T-helper 1 cell treated with Interleukin-12 subunit alpha and Interleukin-12 subunit beta and Interleukin-4 antibody, amounts not matched to agents 30 ng/mL and 1 ng/mL, for 36 hours (primary cell): Measurements from ENCODE around the gene C17orf50. TPM values are rescaled to one million over a fixed set of nuclear protein-coding genes. Genes with fewer than 3 reads are reported as not detected.

Experiments
- intact Hi-C: fragments of 100-400 bp; cut with micrococcal nuclease; formaldehyde crosslinking; loops from one replicate; pipeline ENCODE4 v1.15.1; 2024
- total RNA-seq: library from RNA; stranded (reverse); gene quantifications from 2 replicates; pipeline ENCODE4 v1.2.3, GENCODE V29; 2022

C17orf50 gene
- total RNA-seq, result not detected in 2 replicates

- intact Hi-C loops, result loop anchor here (5.0 kb wide), 1 partner anchor 312 kb away; no protein-coding TSS in a partner anchor
Measured at GRCh38 chr17:35760587-35760986, at the start of gene C17orf50. Gene C17orf50 (plus strand): TSS chr17:35760887. CDS start chr17:35760942, 55 bp downstream.

GRCh38 chr17:35710950-35711349 is 49.7 kb upstream of the C17orf50 start:
- intact Hi-C loops, result no loop called here

- intact Hi-C loops, result no loop called here
Measured at GRCh38 chr17:35713069-35713728, 47.5 kb upstream of the C17orf50 start.

- intact Hi-C loops, result no loop called here
Measured at GRCh38 chr17:35714988-35715387, 45.7 kb upstream of the C17orf50 start.

DNA sequence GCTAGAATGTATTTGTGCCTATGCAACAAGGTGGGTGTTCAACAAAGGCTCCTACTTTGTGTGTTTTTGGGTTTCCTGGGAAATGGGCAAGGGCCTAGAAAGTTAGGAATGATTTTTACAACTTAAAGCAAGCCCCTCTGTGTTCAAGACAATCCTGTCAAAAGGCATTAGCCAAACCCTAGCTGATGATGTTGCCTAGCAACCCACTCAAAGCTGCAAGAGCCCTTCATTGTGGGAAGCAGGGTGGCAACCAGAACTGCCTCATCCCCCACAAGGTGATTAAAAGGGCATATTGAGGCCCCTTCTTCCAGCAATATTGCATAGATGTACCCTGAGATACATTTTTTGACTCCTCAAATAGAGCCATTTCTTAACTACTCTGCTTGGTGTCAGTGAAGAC is 45.3 kb upstream of the C17orf50 start:
- intact Hi-C loops, result no loop called here

GRCh38 chr17:35716173-35716572 is 44.5 kb upstream of the C17orf50 start:
- intact Hi-C loops, result no loop called here

- intact Hi-C loops, result no loop called here
Measured at GRCh38 chr17:35716897-35717465, 43.7 kb upstream of the C17orf50 start.

DNA sequence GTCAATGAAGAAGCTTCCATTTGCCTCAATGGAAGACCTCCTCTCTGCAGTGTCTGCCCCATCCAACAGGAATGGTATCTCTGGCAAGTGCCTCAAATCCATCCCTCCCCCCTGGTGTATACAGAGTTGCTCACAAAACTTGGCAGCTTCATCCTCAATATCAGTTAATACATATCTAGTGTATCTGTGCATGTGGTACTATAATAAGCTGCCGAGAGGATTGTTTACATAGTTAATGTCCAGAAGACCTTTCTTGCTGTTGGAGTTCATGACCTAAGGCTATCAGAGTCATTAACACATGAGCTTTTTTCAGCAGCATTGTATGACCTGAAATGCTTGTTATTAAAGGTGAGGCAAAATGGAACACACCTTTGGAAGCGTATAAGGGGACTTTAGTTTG is 43.2 kb upstream of the C17orf50 start:
- intact Hi-C loops, result no loop called here

- intact Hi-C loops, result no loop called here
Measured at GRCh38 chr17:35723735-35724134, 37.0 kb upstream of the C17orf50 start.

GRCh38 chr17:35725058-35725457 is 35.6 kb upstream of the C17orf50 start:
- intact Hi-C loops, result no loop called here

DNA sequence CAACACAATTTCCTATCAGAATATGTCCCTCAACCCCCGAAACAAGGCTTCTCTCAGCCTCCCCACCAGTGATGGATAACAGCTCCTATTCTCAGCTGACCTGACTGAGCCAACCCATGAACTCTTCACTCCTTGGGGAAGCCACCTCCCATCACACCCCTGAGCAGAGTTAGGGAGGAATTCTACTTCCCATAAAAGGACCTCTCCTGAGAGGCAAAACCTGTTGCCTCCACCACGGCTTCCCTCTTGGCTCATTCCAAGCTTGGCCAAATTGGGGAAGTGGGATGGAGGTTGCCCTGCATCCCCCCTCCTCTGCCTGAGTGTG is 34.9 kb upstream of the C17orf50 start:
- intact Hi-C loops, result no loop called here

GRCh38 chr17:35726127-35726952 is 34.3 kb upstream of the C17orf50 start:
- intact Hi-C loops, result no loop called here

- intact Hi-C loops, result no loop called here
Measured at GRCh38 chr17:35726953-35727460, 33.7 kb upstream of the C17orf50 start.

DNA sequence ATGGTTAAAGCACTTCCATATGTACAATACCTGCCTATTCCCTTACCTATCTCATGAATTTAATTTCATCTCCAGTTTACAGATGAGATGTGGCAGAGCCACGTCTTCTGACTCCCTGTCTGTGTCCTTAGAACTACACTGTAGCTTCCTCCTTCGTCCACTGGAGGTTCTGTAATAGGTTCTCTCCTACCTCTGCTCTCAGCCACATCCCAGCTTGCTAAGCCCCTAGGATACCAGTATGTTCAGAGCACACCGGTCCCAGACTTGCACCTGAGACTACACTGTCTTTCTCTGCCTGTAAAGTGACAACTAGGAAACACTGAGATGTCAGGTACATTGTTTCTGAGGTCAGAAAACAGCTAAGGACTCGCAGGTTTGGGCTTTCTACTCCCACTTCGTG is 33.1 kb upstream of the C17orf50 start:
- intact Hi-C loops, result no loop called here

- intact Hi-C loops, result no loop called here
Measured at GRCh38 chr17:35728551-35728950, 32.1 kb upstream of the C17orf50 start.

DNA sequence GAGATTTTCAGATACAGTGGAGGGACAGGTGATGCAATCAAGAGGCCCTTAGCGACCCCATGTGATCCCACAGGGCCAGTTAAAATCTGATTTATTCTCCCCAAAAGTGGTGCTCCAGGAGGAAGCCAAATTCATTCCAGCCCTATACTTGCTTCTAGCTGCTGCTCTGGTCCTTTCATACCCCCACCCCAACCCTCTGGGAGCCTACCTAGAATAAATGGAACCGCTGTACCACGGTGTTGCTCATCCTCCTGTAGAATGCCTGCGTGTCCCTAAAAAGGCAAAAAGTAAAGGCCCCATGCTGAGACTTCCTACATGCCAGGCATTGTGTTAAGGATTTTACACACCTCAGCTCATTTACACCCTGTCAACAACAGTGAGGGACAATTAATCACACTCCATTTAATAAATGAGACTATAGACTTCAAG is 31.3 kb upstream of the C17orf50 start:
- intact Hi-C loops, result no loop called here

- intact Hi-C loops, result no loop called here
Measured at GRCh38 chr17:35730400-35731005, 30.2 kb upstream of the C17orf50 start.

DNA sequence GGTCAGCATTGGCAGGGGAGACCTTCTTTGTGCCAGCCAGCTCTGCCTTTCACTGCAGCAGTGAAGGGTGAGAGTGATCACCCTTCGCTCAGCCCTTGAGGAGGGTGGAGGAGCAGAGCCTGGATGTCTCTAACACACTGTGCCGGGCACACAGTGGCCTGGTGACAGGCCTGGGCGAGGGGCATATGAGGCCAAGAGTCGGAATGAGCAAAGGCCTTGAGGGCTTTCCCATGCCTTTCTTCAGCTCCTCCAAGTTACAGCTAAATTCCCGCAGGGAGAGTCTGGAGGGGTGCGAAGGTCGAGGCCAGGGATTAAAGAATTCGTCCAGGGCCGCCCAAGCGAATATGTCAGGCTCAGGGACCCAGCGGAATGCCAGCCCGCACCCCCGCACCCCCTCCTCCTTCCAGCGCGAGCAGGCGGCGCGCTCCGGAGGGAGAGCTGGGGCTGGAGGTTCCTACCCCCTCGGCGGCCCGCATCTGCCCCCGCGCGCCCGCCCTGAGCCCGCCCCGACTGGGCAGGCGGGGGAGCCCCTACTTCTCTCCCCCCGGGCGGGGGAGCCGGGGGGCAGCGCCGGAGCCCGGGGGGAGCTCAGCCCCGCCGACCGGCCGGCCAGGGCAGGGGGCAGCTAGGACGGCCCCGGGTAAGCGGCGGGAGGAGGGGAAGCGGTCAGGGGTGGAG is 29.3 kb upstream of the C17orf50 start, which contains the start of gene RASL10B:
Gene RASL10B, plus strand, starts transcription at position 401 of the 678 bp plus-strand sequence. CDS start 3,546 bp downstream, outside the sequence.
- intact Hi-C loops, result no loop called here

DNA sequence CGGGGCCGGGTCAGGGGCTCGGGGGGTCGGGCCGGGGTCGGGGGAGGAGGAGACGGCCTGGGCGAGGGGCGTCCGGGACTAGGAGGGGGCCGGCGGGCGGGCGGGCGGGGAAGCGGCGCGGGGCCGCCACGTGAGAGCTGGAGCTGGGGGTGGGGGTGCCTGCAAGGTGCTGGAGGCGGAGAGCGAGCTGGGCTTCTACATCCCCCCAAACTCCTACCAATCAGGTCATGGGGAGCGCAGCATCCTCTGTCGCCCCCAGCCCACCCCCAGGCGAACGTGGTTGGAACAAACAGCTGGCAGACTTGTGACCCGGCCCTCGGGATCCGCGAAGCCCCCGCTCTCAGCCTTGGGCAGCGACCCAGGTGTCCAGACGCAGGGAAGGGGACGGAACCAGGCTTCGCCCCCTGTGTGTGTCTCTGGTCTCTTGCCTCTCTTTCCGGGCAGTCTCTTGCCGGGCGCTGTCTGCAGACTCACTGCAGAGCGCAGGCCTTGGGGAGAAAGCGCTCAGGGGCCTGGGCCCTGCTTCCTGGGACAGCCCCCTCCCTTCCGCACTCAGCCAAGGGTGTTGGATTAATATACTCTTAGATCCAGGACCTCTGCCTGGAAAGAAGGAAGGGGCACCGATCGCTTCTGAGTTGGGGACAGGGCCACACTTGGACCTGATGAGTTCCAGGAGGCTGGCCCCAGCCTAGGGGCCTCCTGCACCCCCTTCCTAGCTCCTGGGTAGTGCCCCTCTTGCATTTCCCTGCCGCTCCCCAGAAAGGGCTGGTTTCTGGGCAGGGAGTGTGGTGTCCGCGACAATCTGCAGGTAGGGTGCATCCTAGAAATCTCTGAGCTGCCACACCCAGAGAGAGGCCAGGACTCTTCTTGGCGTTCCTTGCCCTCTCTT is 28.5 kb upstream of the C17orf50 start:
- intact Hi-C loops, result no loop called here

- intact Hi-C loops, result no loop called here
Measured at GRCh38 chr17:35732806-35733136, 27.9 kb upstream of the C17orf50 start.
